ENCODE data around the gene GSTA3. TPM values are rescaled to one million over a fixed set of nuclear protein-coding genes. Genes with fewer than 3 reads are reported as not detected.
"Not testable (repeated sequence)": the region's sequence is repeated elsewhere in the genome, so short reads cannot be mapped to it uniquely, and the experiment has no call there.

The GSTA3 gene
- total and polyA plus RNA-seq, 2 donors (not counting 1 experiment from before 2014, with no cell fraction given): not detected

DNA sequence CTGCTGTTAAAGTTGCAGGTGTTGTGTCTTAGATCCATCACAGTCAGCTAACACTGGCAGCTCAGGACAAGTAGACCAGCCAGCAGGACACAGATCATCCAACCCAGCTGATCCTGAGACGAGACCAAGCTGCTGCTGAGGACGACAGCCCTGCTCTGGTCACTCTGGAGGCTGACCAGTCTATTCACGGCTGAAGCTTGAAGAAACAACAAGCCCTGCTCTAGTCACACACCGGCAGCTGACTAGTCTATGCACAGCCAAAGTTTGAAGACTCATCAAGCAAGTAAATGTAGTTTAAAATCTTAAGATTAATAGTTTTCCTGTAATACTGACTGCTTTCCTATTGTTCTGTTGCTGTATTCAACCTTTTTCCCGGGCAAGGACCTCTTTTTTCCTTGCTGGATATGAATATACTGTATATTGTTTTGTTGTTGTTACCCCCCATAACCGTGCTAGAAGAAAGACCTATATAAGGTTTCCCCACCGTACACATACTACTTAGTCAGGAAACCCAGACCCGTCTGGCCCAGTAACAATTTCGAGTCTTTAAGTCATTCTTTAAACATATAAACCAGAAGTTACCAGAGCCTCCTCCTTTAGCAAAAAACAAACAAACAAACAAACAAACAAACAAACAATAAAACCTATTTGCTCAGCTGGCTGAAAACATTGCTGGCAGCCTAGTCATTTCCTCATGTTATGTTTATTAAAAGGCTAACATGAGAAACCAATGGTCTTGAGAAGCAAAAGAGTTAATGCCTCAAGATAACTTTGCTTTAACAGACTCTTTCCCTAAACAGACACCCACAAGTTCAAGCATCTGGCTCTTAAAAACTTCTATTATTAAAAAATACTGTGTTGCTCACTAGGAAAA, 16.7 kb upstream of the GSTA3 start:
- no peak overlapping the region for H3K27ac ChIP-seq (ENCODE audit: insufficient read depth, low read length)
- H4K20me1 ChIP-seq (ENCODE audit: control insufficient read depth, extremely low read depth, insufficient read depth, low read length): no peaks in the 10 kb centered on the region
- H2AFZ ChIP-seq (ENCODE audit: low read length): peak overlapping the region; percentile 23
- no peak for DNase-seq (ENCODE audit: low read depth in 2 of 2)
- no peaks in the 10 kb centered on the region for H3K79me2 ChIP-seq (ENCODE audit: control insufficient read depth, insufficient read depth, low read length)
- no peak overlapping the region for H3K9ac ChIP-seq (ENCODE audit: insufficient read depth, low read length)
- no peak overlapping the region for H3K4me3 ChIP-seq (replicated peaks in 1 of 4; ENCODE audit: control extremely low read depth in 1 of 4, insufficient read depth in 1 of 4, low read depth in 3 of 4, low read length in 4 of 4)
- H3K27me3 ChIP-seq (ENCODE audit: control insufficient read depth, insufficient read depth, low read length): no peaks in the 10 kb centered on the region
- H3K36me3 ChIP-seq (ENCODE audit: control insufficient read depth, insufficient read depth, low read length): no peaks in the 10 kb centered on the region
- peaks cover 7% of the 10 kb centered on the region for H3K4me1 ChIP-seq (ENCODE audit: control insufficient read depth, extremely low read depth, insufficient read depth, low read length)
- H3K4me2 ChIP-seq (ENCODE audit: extremely low read depth, insufficient read depth, low read length): no peak overlapping the region
- H3K9me3 ChIP-seq (ENCODE audit: control insufficient read depth, insufficient read depth, low read depth, low read length): no peaks in the 10 kb centered on the region
- TF ChIP-seq EZH2 (IDR thresholded peaks at IDR 0.05; ENCODE audit: low read length, missing control alignments): no peak
- TF ChIP-seq, protein P1, sequence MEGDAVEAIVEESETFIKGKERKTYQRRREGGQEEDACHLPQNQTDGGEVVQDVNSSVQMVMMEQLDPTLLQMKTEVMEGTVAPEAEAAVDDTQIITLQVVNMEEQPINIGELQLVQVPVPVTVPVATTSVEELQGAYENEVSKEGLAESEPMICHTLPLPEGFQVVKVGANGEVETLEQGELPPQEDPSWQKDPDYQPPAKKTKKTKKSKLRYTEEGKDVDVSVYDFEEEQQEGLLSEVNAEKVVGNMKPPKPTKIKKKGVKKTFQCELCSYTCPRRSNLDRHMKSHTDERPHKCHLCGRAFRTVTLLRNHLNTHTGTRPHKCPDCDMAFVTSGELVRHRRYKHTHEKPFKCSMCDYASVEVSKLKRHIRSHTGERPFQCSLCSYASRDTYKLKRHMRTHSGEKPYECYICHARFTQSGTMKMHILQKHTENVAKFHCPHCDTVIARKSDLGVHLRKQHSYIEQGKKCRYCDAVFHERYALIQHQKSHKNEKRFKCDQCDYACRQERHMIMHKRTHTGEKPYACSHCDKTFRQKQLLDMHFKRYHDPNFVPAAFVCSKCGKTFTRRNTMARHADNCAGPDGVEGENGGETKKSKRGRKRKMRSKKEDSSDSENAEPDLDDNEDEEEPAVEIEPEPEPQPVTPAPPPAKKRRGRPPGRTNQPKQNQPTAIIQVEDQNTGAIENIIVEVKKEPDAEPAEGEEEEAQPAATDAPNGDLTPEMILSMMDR (conservative IDR thresholded peaks at IDR 0.05 in 1 of 2, IDR thresholded peaks at IDR 0.05 in 1 of 2; ENCODE audit: low read depth in 1 of 2, low read length in 2 of 2): no peak

DNA sequence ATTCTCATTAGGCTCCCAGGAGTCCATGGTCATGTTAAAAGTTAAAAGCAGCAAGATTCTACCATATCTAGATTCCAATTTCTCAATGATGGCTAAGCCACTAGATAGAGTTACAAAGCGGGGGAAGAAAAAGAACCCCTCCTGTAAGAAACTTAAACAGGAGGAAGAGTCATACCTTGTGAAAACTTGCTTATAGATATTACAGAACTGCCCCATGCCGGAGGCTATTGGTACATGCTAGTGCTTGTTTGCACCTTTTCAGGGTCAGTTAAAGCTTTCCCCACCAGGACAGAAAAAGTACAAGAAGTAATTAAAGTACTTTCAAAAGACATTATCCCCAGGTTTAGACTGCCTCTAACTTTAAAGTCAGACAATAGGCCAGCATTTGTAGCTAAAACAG, 15.5 kb upstream of the GSTA3 start:
- no peaks in the 10 kb centered on the region for H3K9me3 ChIP-seq (ENCODE audit: control insufficient read depth, insufficient read depth, low read depth, low read length)
- no peak for TF ChIP-seq EZH2 (IDR thresholded peaks at IDR 0.05; ENCODE audit: low read length, missing control alignments)
- TF ChIP-seq, protein P1 (conservative IDR thresholded peaks at IDR 0.05 in 1 of 2, IDR thresholded peaks at IDR 0.05 in 1 of 2; ENCODE audit: low read depth in 1 of 2, low read length in 2 of 2): no peak
- H3K4me3 ChIP-seq (replicated peaks in 1 of 4; ENCODE audit: control extremely low read depth in 1 of 4, insufficient read depth in 1 of 4, low read depth in 3 of 4, low read length in 4 of 4): no peak overlapping the region
- H3K27me3 ChIP-seq (ENCODE audit: control insufficient read depth, insufficient read depth, low read length): no peaks in the 10 kb centered on the region
- no peak overlapping the region for H3K9ac ChIP-seq (ENCODE audit: insufficient read depth, low read length)
- no peak overlapping the region for H2AFZ ChIP-seq (ENCODE audit: low read length)
- H3K4me1 ChIP-seq (ENCODE audit: control insufficient read depth, extremely low read depth, insufficient read depth, low read length): peaks cover 6% of the 10 kb centered on the region
- DNase-seq (ENCODE audit: low read depth in 2 of 2): no peak
- no peaks in the 10 kb centered on the region for H3K79me2 ChIP-seq (ENCODE audit: control insufficient read depth, insufficient read depth, low read length)
- no peak overlapping the region for H3K27ac ChIP-seq (ENCODE audit: insufficient read depth, low read length)
- no peaks in the 10 kb centered on the region for H4K20me1 ChIP-seq (ENCODE audit: control insufficient read depth, extremely low read depth, insufficient read depth, low read length)
- no peaks in the 10 kb centered on the region for H3K36me3 ChIP-seq (ENCODE audit: control insufficient read depth, insufficient read depth, low read length)
- no peak overlapping the region for H3K4me2 ChIP-seq (ENCODE audit: extremely low read depth, insufficient read depth, low read length)

DNA sequence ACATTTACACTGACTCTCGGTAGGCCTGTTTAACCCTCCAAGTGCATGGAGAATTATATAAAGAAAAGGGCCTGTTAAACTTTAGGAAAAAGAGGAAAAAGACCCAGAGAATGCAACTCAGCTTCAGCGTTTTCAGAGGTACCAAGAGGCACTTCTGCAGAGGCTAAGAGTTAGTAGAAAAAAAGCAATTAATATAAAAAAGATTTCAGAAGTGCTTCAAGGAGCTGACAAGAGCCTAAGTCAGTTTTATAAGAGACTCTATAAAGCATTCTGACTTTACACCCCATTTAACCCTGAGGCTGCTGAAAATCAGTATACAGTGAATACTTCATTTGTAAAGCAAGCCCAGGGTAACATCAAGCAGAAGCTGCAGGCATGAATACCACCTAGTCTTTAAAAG, 14.2 kb upstream of the GSTA3 start:
- H3K4me2 ChIP-seq (ENCODE audit: extremely low read depth, insufficient read depth, low read length); H3K79me2 ChIP-seq (ENCODE audit: control insufficient read depth, insufficient read depth, low read length); H3K27ac ChIP-seq (ENCODE audit: insufficient read depth, low read length); H3K9me3 ChIP-seq (ENCODE audit: control insufficient read depth, insufficient read depth, low read depth, low read length); H3K4me3 ChIP-seq (replicated peaks in 1 of 4; ENCODE audit: control extremely low read depth in 1 of 4, insufficient read depth in 1 of 4, low read depth in 3 of 4, low read length in 4 of 4); DNase-seq (ENCODE audit: low read depth in 2 of 2); H3K4me1 ChIP-seq (ENCODE audit: control insufficient read depth, extremely low read depth, insufficient read depth, low read length); H4K20me1 ChIP-seq (ENCODE audit: control insufficient read depth, extremely low read depth, insufficient read depth, low read length); H3K27me3 ChIP-seq (ENCODE audit: control insufficient read depth, insufficient read depth, low read length); H2AFZ ChIP-seq (ENCODE audit: low read length); H3K36me3 ChIP-seq (ENCODE audit: control insufficient read depth, insufficient read depth, low read length); H3K9ac ChIP-seq (ENCODE audit: insufficient read depth, low read length): not testable (repeated sequence)
